ENCODE measurements around the gene BRI3. TPM values are rescaled to one million over a fixed set of nuclear protein-coding genes. Genes with fewer than 3 reads are reported as not detected.

BRI3 gene
- total RNA-seq, 1 donor from 2014 or later, result 516 TPM

DNA sequence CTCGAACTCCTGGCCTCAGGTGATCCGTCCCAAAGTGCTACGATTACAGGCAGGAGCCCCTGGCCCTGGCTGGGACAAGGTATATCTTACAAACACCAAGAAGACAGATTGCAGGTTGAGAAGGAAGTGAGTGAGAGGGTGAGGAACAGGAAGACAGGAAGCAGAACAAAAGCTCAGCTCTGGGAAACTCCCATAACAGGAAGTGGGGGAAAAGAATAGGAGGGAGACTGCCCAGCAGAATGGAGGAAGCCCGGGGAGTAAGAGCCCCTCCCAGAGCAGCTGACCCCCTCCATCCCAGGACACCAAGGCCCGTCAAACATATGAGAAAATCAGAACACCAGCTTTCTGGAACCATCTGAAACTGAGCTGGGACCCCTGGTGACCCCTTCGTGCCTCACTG, 32.4 kb upstream of the BRI3 start:
- H3K27ac ChIP-seq, result peak overlapping the region; percentile 89

DNA sequence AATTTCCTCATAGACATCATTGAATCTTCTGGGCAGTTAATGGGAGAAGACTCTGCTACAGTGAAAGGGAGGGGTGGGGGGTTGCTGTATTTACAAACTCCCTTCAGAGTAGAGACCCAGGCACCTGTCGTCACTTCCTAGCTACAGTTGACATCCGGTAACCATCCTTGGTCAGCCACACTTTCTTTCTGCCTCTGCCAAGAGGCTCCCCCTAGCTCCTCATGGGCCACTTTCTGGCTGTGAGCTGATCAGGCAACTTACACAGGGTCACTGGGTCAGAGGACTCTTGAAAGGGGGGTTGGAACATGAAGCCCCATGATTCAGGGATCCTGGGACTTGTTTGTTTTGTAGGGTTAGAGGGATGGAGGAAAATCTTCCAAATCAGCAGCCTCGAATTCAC, 30.7 kb upstream of the BRI3 start:
- H3K4me1 ChIP-seq, result peaks cover 68% of the 10 kb centered on the region
- DNase-seq (no peak), ATAC-seq (no peak)
- peak overlapping the region; percentile 91 for H3K4me3 ChIP-seq
- peak overlapping the region; percentile 89 for H3K27ac ChIP-seq
- TF ChIP-seq, protein P1, sequence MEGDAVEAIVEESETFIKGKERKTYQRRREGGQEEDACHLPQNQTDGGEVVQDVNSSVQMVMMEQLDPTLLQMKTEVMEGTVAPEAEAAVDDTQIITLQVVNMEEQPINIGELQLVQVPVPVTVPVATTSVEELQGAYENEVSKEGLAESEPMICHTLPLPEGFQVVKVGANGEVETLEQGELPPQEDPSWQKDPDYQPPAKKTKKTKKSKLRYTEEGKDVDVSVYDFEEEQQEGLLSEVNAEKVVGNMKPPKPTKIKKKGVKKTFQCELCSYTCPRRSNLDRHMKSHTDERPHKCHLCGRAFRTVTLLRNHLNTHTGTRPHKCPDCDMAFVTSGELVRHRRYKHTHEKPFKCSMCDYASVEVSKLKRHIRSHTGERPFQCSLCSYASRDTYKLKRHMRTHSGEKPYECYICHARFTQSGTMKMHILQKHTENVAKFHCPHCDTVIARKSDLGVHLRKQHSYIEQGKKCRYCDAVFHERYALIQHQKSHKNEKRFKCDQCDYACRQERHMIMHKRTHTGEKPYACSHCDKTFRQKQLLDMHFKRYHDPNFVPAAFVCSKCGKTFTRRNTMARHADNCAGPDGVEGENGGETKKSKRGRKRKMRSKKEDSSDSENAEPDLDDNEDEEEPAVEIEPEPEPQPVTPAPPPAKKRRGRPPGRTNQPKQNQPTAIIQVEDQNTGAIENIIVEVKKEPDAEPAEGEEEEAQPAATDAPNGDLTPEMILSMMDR (IDR thresholded peaks at IDR 0.05), result no peak
- H3K27me3 ChIP-seq (ENCODE audit: low read depth), result no peaks in the 10 kb centered on the region
- intact Hi-C loops (cut with DNase I), result no loop called here
- H3K36me3 ChIP-seq, result no peaks in the 10 kb centered on the region
- no peaks in the 10 kb centered on the region for H3K9me3 ChIP-seq

More for the DNA sequence above, 32.4 kb upstream of the BRI3 start:
- no peaks in the 10 kb centered on the region for H3K9me3 ChIP-seq
- H3K27me3 ChIP-seq (ENCODE audit: low read depth), result no peaks in the 10 kb centered on the region
- no peak for ATAC-seq
- DNase-seq, result no peak
- TF ChIP-seq, protein P1 (IDR thresholded peaks at IDR 0.05), result no peak
- H3K4me1 ChIP-seq, result peaks cover 69% of the 10 kb centered on the region
- intact Hi-C loops (cut with DNase I), result no loop called here
- H3K4me3 ChIP-seq, result no peak overlapping the region
- peaks cover 5% of the 10 kb centered on the region for H3K36me3 ChIP-seq

DNA sequence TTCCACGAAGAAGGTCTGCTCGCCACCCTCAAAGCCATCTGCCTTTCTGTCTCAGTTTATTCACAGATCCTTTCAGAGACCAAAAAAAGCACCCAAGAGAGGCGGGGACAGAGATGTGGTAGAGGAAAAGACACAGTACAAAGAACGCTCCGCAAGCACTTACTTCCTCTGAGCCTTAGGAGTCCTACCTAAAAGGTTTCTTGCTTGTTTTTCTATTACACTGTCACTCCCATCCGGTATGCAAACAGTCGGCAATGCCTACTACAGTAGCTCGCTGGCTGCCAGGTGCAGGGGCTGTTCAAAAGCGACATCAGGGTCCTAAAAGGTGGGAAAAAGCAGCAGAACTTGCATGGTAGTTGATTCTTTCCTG, 30.3 kb upstream of the BRI3 start:
- H3K36me3 ChIP-seq, result peaks cover under 1% of the 10 kb centered on the region
- no peaks in the 10 kb centered on the region for H3K27me3 ChIP-seq (ENCODE audit: low read depth)
- intact Hi-C loops (cut with DNase I), result no loop called here
- DNase-seq (no peak), ATAC-seq (peak; percentile 15 to 25)
- peak overlapping the region; percentile 91 for H3K4me3 ChIP-seq
- TF ChIP-seq, protein P1 (IDR thresholded peaks at IDR 0.05), result no peak
- peak overlapping the region; percentile 89 for H3K27ac ChIP-seq
- peaks cover 64% of the 10 kb centered on the region for H3K4me1 ChIP-seq
- H3K9me3 ChIP-seq, result no peaks in the 10 kb centered on the region

- Histone ChIP-seq H3K36me3 (peaks cover 6% of the 10 kb centered on the region), H3K27ac (peak within 1 kb of the TSS; percentile 89), H3K27me3 (ENCODE audit: low read depth) (no peaks in the 10 kb centered on the region), H3K4me1 (peaks cover 58% of the 10 kb centered on the region), H3K4me3 (peak within 1 kb of the TSS; percentile 91), H3K9me3 (no peaks in the 10 kb centered on the region)
- DNase-seq (peak; percentile 98), ATAC-seq (peak; percentile 99)
- TF ChIP-seq, protein P1 (IDR thresholded peaks at IDR 0.05), result no peak
- intact Hi-C loops (cut with DNase I), result no loop called here
Observed at GRCh38 chr7:98251601-98252424, 29.7 kb upstream of the BRI3 start, which contains the start of gene TECPR1. Gene TECPR1 (minus strand): TSS chr7:98252232. CDS start chr7:98246146, 6,086 bp downstream.

DNA sequence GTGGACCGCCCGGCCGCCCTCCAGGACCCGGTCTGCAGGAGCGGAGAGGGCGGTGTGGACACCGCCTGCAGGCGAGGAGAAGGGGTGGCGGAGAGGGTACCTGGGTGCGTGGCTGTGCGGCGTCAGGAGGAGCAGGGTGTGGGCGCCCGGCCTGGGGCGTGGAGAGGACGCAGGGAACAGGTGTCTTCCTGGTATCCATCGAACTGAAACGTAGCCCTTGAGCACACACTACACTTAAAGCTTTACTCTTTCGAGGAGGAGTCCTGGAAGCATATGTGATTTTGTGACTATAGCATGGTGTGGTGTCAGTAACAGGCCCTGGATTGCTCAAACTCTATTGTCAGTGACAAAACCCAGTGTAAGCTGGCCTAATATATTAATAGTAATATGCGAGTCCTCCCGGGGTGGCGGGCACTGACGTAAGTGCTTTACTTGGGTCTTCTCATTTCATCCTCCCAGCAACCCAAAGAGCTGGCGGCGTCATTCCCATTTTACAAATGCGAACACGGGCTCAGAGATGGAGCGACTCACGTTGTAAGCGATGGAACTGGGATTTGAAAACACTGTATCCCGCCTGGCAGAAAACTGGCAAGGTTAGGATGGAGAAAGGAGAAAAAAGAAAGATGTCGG, 28.9 kb upstream of the BRI3 start:
- H3K27ac ChIP-seq, result peak overlapping the region; percentile 89
- no peaks in the 10 kb centered on the region for H3K27me3 ChIP-seq (ENCODE audit: low read depth)
- TF ChIP-seq, protein P1 (IDR thresholded peaks at IDR 0.05), result no peak
- H3K36me3 ChIP-seq, result peaks cover 13% of the 10 kb centered on the region
- no peak for DNase-seq
- peak in 1 of 2 donors; percentile 46 for ATAC-seq
- no peaks in the 10 kb centered on the region for H3K9me3 ChIP-seq
- intact Hi-C loops (cut with DNase I), result no loop called here
- peaks cover 52% of the 10 kb centered on the region for H3K4me1 ChIP-seq
- peak overlapping the region; percentile 91 for H3K4me3 ChIP-seq
